Loucy (cell line): ENCODE data around the gene TRDMT1.
"Not testable (repeated sequence)": the region's sequence is repeated elsewhere in the genome, so short reads cannot be mapped to it uniquely, and the experiment has no call there.

Experiments used
- H2AFZ ChIP-seq: fragments of 200-600 bp; sonication (generic); 2 replicates; pipeline ENCODE4 v1.6.0; 2016; ENCODE audit warnings: antibody characterized with exemption, mild to moderate bottlenecking, low read length, moderate library complexity
- H3F3A ChIP-seq: fragments of 200-600 bp; 2 replicates; pipeline ENCODE4 v1.6.0; 2016; ENCODE audit warnings: antibody characterized with exemption, low read depth, mild to moderate bottlenecking
- H3K27me3 ChIP-seq: fragments of 200-600 bp; sonication (generic); 2 replicates; pipeline ENCODE4 v1.6.1; 2014; ENCODE audit warnings: low read length, mild to moderate bottlenecking; ENCODE audit not compliant: insufficient read depth, poor library complexity, severe bottlenecking
- H3K36me3 ChIP-seq: fragments of 200-600 bp; sonication (generic); 2 replicates; pipeline ENCODE4 v1.6.1; 2016; ENCODE audit warnings: low read length; ENCODE audit not compliant: insufficient read depth
- H3K4me1 ChIP-seq: fragments of 200-600 bp; sonication (generic); 2 replicates; pipeline ENCODE4 v1.5.1; 2014; ENCODE audit warnings: low read length, mild to moderate bottlenecking; ENCODE audit not compliant: insufficient read depth, poor library complexity, severe bottlenecking
- H3K4me2 ChIP-seq: fragments of 200-600 bp; sonication (generic); 2 replicates; pipeline ENCODE4 v1.6.0; 2014; ENCODE audit warnings: antibody characterized with exemption, low read length, low read depth, mild to moderate bottlenecking; ENCODE audit not compliant: poor library complexity, severe bottlenecking
- H3K4me3 ChIP-seq: fragments of 200-600 bp; sonication (generic); 2 replicates; pipeline ENCODE4 v1.5.1; 2014; ENCODE audit warnings: low read length, mild to moderate bottlenecking, mixed read lengths; ENCODE audit not compliant: poor library complexity, severe bottlenecking
- H3K79me2 ChIP-seq: fragments of 200-600 bp; sonication (generic); 2 replicates; pipeline ENCODE4 v1.6.1; 2014; ENCODE audit warnings: low read length; ENCODE audit not compliant: insufficient read depth
- H3K9ac ChIP-seq: fragments of 200-600 bp; sonication (generic); 2 replicates; pipeline ENCODE4 v1.6.0; 2014; ENCODE audit warnings: mild to moderate bottlenecking, low read depth, low read length, moderate library complexity; ENCODE audit not compliant: poor library complexity, severe bottlenecking
- H3K9me2 ChIP-seq: fragments of 200-600 bp; sonication (generic); replicated peaks from 2 replicates; pipeline ENCODE4 v1.6.1; 2016; ENCODE audit warnings: low read depth, low read length, mixed read lengths
- H3K9me3 ChIP-seq: fragments of 200-600 bp; sonication (generic); 2 replicates; pipeline ENCODE4 v1.6.1; 2014; ENCODE audit warnings: mild to moderate bottlenecking, antibody characterized with exemption, low read length, low read depth; ENCODE audit not compliant: insufficient read depth
- H4K20me1 ChIP-seq: fragments of 200-600 bp; sonication (generic); 2 replicates; pipeline ENCODE4 v1.6.0; 2014; ENCODE audit warnings: antibody characterized with exemption, low read length, mild to moderate bottlenecking; ENCODE audit not compliant: insufficient read depth, poor library complexity, severe bottlenecking
- CTCF ChIP-seq: fragments of 200-600 bp; sonication (generic); conservative IDR thresholded peaks from 2 replicates; pipeline ENCODE4 v1.5.1; 2014; ENCODE audit warnings: mild to moderate bottlenecking, antibody characterized with exemption, low read length
- EZH2phosphoT487 ChIP-seq: fragments of 200-600 bp; IDR thresholded peaks from 2 replicates; pipeline ENCODE4 v1.6.1; 2018; ENCODE audit warnings: antibody characterized with exemption, mild to moderate bottlenecking, moderate library complexity, borderline replicate concordance

Gene TRDMT1

DNA sequence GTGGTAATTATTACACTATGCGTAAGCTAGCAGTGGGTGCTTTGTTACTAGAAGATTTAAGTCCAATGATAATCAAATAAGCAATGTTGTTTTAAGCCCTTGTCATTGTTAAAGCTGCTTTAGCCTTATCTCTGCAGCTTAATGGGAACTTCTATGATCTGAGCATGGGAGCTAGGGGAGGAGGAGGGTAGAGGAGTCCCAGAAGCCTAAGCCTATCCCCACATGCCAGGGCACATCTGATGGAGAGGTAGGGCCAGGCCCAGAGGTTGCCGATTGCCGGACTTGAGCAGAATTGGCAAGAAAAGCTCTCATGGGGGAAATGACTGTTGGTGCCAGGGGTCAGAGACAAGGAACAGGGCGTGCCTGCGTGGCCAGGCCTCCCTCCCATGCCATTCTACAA lies 85.3 kb downstream of the TRDMT1 start:
- H3K9ac ChIP-seq, result no peak overlapping the region
- no peaks in the 10 kb centered on the region for H3K36me3 ChIP-seq
- no peak overlapping the region for H3K4me3 ChIP-seq
- H3K4me1 ChIP-seq, result peaks cover 4% of the 10 kb centered on the region
- H3K9me3 ChIP-seq, result no peaks in the 10 kb centered on the region
- no peak for TF ChIP-seq EZH2phosphoT487
- TF ChIP-seq CTCF, result no peak
- H3F3A ChIP-seq, result no peaks in the 10 kb centered on the region
- no peaks in the 10 kb centered on the region for H4K20me1 ChIP-seq
- no peak overlapping the region for H3K4me2 ChIP-seq
- no peaks in the 10 kb centered on the region for H3K9me2 ChIP-seq
- no peaks in the 10 kb centered on the region for H3K79me2 ChIP-seq
- no peaks in the 10 kb centered on the region for H3K27me3 ChIP-seq
- H2AFZ ChIP-seq, result no peak overlapping the region

DNA sequence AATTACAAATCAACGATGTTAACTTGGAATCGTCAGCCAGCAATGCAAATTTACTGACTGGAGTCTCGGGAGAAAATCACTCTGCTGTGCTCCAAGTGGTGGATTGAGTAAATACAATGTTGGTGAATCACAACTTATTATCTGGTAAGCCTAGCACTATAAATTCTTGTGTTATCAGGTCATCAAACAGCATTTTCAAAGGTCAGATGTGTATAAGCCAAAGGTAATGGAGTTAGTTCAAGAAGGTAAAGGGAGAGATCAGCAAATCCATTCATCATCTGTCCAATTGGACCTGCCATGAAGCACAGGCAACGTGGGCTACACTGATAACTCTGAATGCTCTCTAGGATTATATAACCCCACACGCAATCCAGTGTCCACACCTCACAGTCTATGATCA lies 85.8 kb downstream of the TRDMT1 start:
- no peak overlapping the region for H3K9ac ChIP-seq

DNA sequence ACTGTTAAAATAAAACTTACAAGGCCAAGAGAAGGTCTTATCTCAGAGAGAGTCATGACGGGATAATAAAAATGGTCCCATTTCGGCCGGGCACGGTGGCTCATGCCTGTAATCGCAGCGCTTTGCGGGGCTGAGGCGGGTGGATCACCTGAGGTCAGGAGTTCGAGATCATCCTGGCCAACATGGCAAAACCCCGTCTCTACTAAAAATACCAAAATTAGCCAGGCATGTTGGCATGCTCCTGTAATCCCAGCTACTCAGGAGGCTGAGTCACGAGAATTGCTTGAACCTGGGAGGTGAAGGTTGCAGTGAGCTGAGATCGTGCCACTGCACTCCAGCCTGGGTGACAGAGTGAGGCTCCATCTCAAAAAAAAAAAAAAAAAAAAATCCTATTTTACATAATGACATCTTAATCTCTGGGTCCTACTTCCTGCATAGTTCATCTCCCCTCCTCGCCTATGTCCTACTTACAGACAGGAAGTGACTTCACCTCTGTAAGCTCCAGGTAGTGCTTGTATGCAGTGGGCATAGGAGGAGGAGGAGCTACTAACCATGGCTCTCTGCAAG lies 86.5 kb downstream of the TRDMT1 start:
- H3K9me3 ChIP-seq, H3K36me3 ChIP-seq, H4K20me1 ChIP-seq, H2AFZ ChIP-seq, H3K4me2 ChIP-seq, H3K79me2 ChIP-seq, H3K27me3 ChIP-seq, H3F3A ChIP-seq, H3K4me3 ChIP-seq, H3K4me1 ChIP-seq, H3K9ac ChIP-seq, H3K9me2 ChIP-seq: not testable (repeated sequence)

More for the DNA sequence above, 85.8 kb downstream of the TRDMT1 start:
- Histone ChIP-seq H3K4me1 (peaks cover 4% of the 10 kb centered on the region), H2AFZ (no peak overlapping the region), H3K79me2 (no peaks in the 10 kb centered on the region), H3K36me3 (no peaks in the 10 kb centered on the region), H3K27me3 (no peaks in the 10 kb centered on the region), H4K20me1 (no peaks in the 10 kb centered on the region), H3K4me2 (no peak overlapping the region), H3K4me3 (no peak overlapping the region), H3K9me2 (no peaks in the 10 kb centered on the region), H3F3A (no peaks in the 10 kb centered on the region), H3K9me3 (no peaks in the 10 kb centered on the region)
- TF ChIP-seq EZH2phosphoT487 (no peak), CTCF (no peak)

- no peaks in the 10 kb centered on the region for H3K9me3 ChIP-seq
- H3K9me2 ChIP-seq, result no peaks in the 10 kb centered on the region
- H3K4me3 ChIP-seq, result no peak overlapping the region
- no peaks in the 10 kb centered on the region for H3K27me3 ChIP-seq
- peaks cover 4% of the 10 kb centered on the region for H3K4me1 ChIP-seq
- no peak overlapping the region for H3K4me2 ChIP-seq
- no peaks in the 10 kb centered on the region for H4K20me1 ChIP-seq
- no peak overlapping the region for H3K9ac ChIP-seq
- H3F3A ChIP-seq, result no peaks in the 10 kb centered on the region
- no peaks in the 10 kb centered on the region for H3K79me2 ChIP-seq
- no peaks in the 10 kb centered on the region for H3K36me3 ChIP-seq
- no peak overlapping the region for H2AFZ ChIP-seq
- TF ChIP-seq CTCF (no peak), EZH2phosphoT487 (no peak)
Measured at GRCh38 chr10:17113889-17114540, 87.5 kb downstream of the TRDMT1 start.
